BLaER1 (cell line): ENCODE measurements around the gene C1QTNF9B.

Experiments used
- H3K27ac ChIP-seq: shearing (Covaris generic); formaldehyde crosslinking; 2 replicates; pipeline ENCODE4 v1.8.1; 2022
- H3K27me3 ChIP-seq: shearing (Covaris generic); formaldehyde crosslinking; 2 replicates; pipeline ENCODE4 v1.8.1; 2022
- H3K36me3 ChIP-seq: shearing (Covaris generic); formaldehyde crosslinking; 2 replicates; pipeline ENCODE4 v1.8.1; 2022
- H3K4me1 ChIP-seq: shearing (Covaris generic); formaldehyde crosslinking; 2 replicates; pipeline ENCODE4 v1.8.1; 2022
- H3K4me2 ChIP-seq: shearing (Covaris generic); formaldehyde crosslinking; 2 replicates; pipeline ENCODE4 v1.8.1; 2022
- H3K4me3 ChIP-seq: shearing (Covaris generic); formaldehyde crosslinking; 2 replicates; pipeline ENCODE4 v1.8.1; 2022
- H3K9ac ChIP-seq: shearing (Covaris generic); formaldehyde crosslinking; 2 replicates; pipeline ENCODE4 v1.8.1; 2022
- H3K9me3 ChIP-seq: shearing (Covaris generic); formaldehyde crosslinking; 2 replicates; pipeline ENCODE4 v1.8.1; 2022
- H4K20me1 ChIP-seq: shearing (Covaris generic); formaldehyde crosslinking; 2 replicates; pipeline ENCODE4 v1.8.1; 2022
- Cebpa-rat ChIP-seq: shearing (Covaris generic); IDR thresholded peaks from 2 replicates; pipeline ENCODE4 v1.8.1; 2022

The C1QTNF9B gene

GRCh38 chr13:23921451-23921888, 24.2 kb upstream of the C1QTNF9B start:
- Histone ChIP-seq H3K27me3 (no peaks in the 10 kb centered on the region), H3K9me3 (no peaks in the 10 kb centered on the region), H3K4me1 (no peaks in the 10 kb centered on the region), H3K4me2 (no peak overlapping the region), H3K9ac (no peak overlapping the region), H3K27ac (no peak overlapping the region), H3K4me3 (no peak overlapping the region), H3K36me3 (no peaks in the 10 kb centered on the region), H4K20me1 (no peaks in the 10 kb centered on the region)
- TF ChIP-seq Cebpa-rat, result no peak

GRCh38 chr13:23919006-23919405, 21.7 kb upstream of the C1QTNF9B start:
- peaks cover 5% of the 10 kb centered on the region; the same call in 1 of the 2 replicates for H3K9me3 ChIP-seq
- no peak for TF ChIP-seq Cebpa-rat
- H3K4me1 ChIP-seq, result no peaks in the 10 kb centered on the region
- H3K36me3 ChIP-seq, result no peaks in the 10 kb centered on the region
- H3K4me2 ChIP-seq, result no peak overlapping the region
- no peaks in the 10 kb centered on the region for H3K27me3 ChIP-seq
- H3K4me3 ChIP-seq, result no peak overlapping the region
- H3K9ac ChIP-seq, result no peak overlapping the region
- no peaks in the 10 kb centered on the region for H4K20me1 ChIP-seq
- H3K27ac ChIP-seq, result no peak overlapping the region

- no peak for TF ChIP-seq Cebpa-rat
- Histone ChIP-seq H4K20me1 (no peaks in the 10 kb centered on the region), H3K9me3 (peaks cover 5% of the 10 kb centered on the region; the same call in 1 of the 2 replicates), H3K36me3 (no peaks in the 10 kb centered on the region), H3K27ac (no peak overlapping the region), H3K27me3 (no peaks in the 10 kb centered on the region), H3K4me1 (no peaks in the 10 kb centered on the region), H3K4me3 (no peak overlapping the region), H3K9ac (no peak overlapping the region), H3K4me2 (no peak overlapping the region)
Observed at GRCh38 chr13:23918208-23918607, 20.9 kb upstream of the C1QTNF9B start.

- no peak overlapping the region for H3K4me3 ChIP-seq
- H3K27me3 ChIP-seq, result no peaks in the 10 kb centered on the region
- H3K9ac ChIP-seq, result no peak overlapping the region
- no peaks in the 10 kb centered on the region for H4K20me1 ChIP-seq
- H3K4me1 ChIP-seq, result no peaks in the 10 kb centered on the region
- TF ChIP-seq Cebpa-rat, result no peak
- H3K9me3 ChIP-seq, result peaks cover 5% of the 10 kb centered on the region; the same call in 1 of the 2 replicates
- H3K4me2 ChIP-seq, result no peak overlapping the region
- H3K36me3 ChIP-seq, result no peaks in the 10 kb centered on the region
- no peak overlapping the region for H3K27ac ChIP-seq
Observed at GRCh38 chr13:23915308-23915707, 18.0 kb upstream of the C1QTNF9B start.

GRCh38 chr13:23912469-23912868, 15.2 kb upstream of the C1QTNF9B start:
- Histone ChIP-seq H3K27ac (no peak overlapping the region), H3K4me2 (no peak overlapping the region), H3K36me3 (no peaks in the 10 kb centered on the region), H3K4me3 (no peak overlapping the region), H4K20me1 (no peaks in the 10 kb centered on the region), H3K9me3 (peaks cover 5% of the 10 kb centered on the region; the same call in 1 of the 2 replicates), H3K27me3 (no peaks in the 10 kb centered on the region), H3K9ac (no peak overlapping the region), H3K4me1 (no peaks in the 10 kb centered on the region)
- TF ChIP-seq Cebpa-rat, result no peak

GRCh38 chr13:23909606-23910005, 12.3 kb upstream of the C1QTNF9B start:
- Histone ChIP-seq H3K4me2 (no peak overlapping the region), H3K36me3 (no peaks in the 10 kb centered on the region), H3K27me3 (no peaks in the 10 kb centered on the region), H3K4me1 (no peaks in the 10 kb centered on the region), H4K20me1 (no peaks in the 10 kb centered on the region), H3K4me3 (no peak overlapping the region), H3K9ac (no peak overlapping the region), H3K9me3 (no peaks in the 10 kb centered on the region), H3K27ac (no peak overlapping the region)
- TF ChIP-seq Cebpa-rat, result no peak

GRCh38 chr13:23905766-23906165, 8.5 kb upstream of the C1QTNF9B start:
- Histone ChIP-seq H3K9ac (no peak overlapping the region), H3K27ac (no peak overlapping the region), H3K4me2 (no peak overlapping the region), H3K36me3 (no peaks in the 10 kb centered on the region), H3K4me1 (0 out of 2 replicates have a peak, but pooled peaks cover 5% of the 10 kb centered on the region), H3K4me3 (no peak overlapping the region), H3K27me3 (peaks cover 9% of the 10 kb centered on the region), H3K9me3 (no peaks in the 10 kb centered on the region), H4K20me1 (no peaks in the 10 kb centered on the region)
- TF ChIP-seq Cebpa-rat, result no peak

- H3K9me3 ChIP-seq, result no peaks in the 10 kb centered on the region
- no peak for TF ChIP-seq Cebpa-rat
Observed at GRCh38 chr13:23903906-23904280, 6.6 kb upstream of the C1QTNF9B start.

GRCh38 chr13:23902975-23903905, 5.9 kb upstream of the C1QTNF9B start:
- peaks cover 9% of the 10 kb centered on the region for H3K27me3 ChIP-seq
- H3K27ac ChIP-seq, result no peak overlapping the region
- H4K20me1 ChIP-seq, result no peaks in the 10 kb centered on the region
- no peak overlapping the region for H3K4me3 ChIP-seq
- TF ChIP-seq Cebpa-rat, result no peak
- peaks cover 9% of the 10 kb centered on the region; the same call in 1 of the 2 replicates for H3K4me1 ChIP-seq
- no peaks in the 10 kb centered on the region for H3K36me3 ChIP-seq
- H3K9ac ChIP-seq, result no peak overlapping the region
- H3K4me2 ChIP-seq, result 0 out of 2 replicates have a peak overlapping the region, but pooled peaks have one; percentile 5
- no peaks in the 10 kb centered on the region for H3K9me3 ChIP-seq

More at GRCh38 chr13:23903906-23904280, 6.6 kb upstream of the C1QTNF9B start:
- no peak overlapping the region for H3K9ac ChIP-seq
- peaks cover 9% of the 10 kb centered on the region; the same call in 1 of the 2 replicates for H3K4me1 ChIP-seq
- H4K20me1 ChIP-seq, result no peaks in the 10 kb centered on the region
- H3K4me3 ChIP-seq, result no peak overlapping the region
- no peak overlapping the region for H3K27ac ChIP-seq
- no peak overlapping the region for H3K4me2 ChIP-seq
- H3K27me3 ChIP-seq, result peaks cover 9% of the 10 kb centered on the region
- no peaks in the 10 kb centered on the region for H3K36me3 ChIP-seq

GRCh38 chr13:23901365-23901764, 4.1 kb upstream of the C1QTNF9B start:
- Histone ChIP-seq H3K36me3 (no peaks in the 10 kb centered on the region), H3K4me2 (no peak overlapping the region), H4K20me1 (no peaks in the 10 kb centered on the region), H3K9ac (no peak overlapping the region), H3K4me1 (peaks cover 9% of the 10 kb centered on the region; the same call in 1 of the 2 replicates), H3K27me3 (peaks cover 9% of the 10 kb centered on the region), H3K9me3 (no peaks in the 10 kb centered on the region), H3K27ac (no peak overlapping the region), H3K4me3 (no peak overlapping the region)
- TF ChIP-seq Cebpa-rat, result no peak
